HCT116 (cell line): Measurements from ENCODE around the gene FTO.

Experiments
- CEBPB ChIP-seq: IDR thresholded peaks from 2 replicates; pipeline ENCODE4 v1.6.1; 2012; ENCODE audit warnings: low read depth
- CTCF ChIP-seq, 3 experiments: fragments of 200-600 bp in 1 of 3; sonication (generic) in 1 of 3; IDR thresholded peaks in 2 of 3; conservative IDR thresholded peaks in 1 of 3; 2 replicates each; pipeline ENCODE4 v1.5.1; 2012 to 2017; ENCODE audit warnings: low read depth in 2 of 3, low read length in 2 of 3, antibody characterized with exemption in 1 of 3, borderline replicate concordance in 1 of 3, control low read depth in 1 of 3, mild to moderate bottlenecking in 1 of 3, mixed read lengths in 1 of 3, mixed run types in 1 of 3, moderate library complexity in 1 of 3; ENCODE audit not compliant: insufficient read depth in 1 of 3
- EZH2phosphoT487 ChIP-seq: fragments of 200-600 bp; IDR thresholded peaks from 2 replicates; pipeline ENCODE4 v1.6.1; 2018; ENCODE audit warnings: antibody characterized with exemption, borderline replicate concordance
- MAX ChIP-seq: IDR thresholded peaks from 2 replicates; pipeline ENCODE4 v1.6.1; 2012
- POLR2A ChIP-seq: IDR thresholded peaks from 2 replicates; pipeline ENCODE4 v1.7.0; 2011; ENCODE audit warnings: borderline replicate concordance; ENCODE audit not compliant: insufficient read depth, insufficient read length; ENCODE audit errors: extremely low read depth
- POLR2AphosphoS5 ChIP-seq: IDR thresholded peaks from 2 replicates; pipeline ENCODE4 v1.6.1; 2011; ENCODE audit warnings: mild to moderate bottlenecking, low read depth, low read length, moderate library complexity
- SIN3A ChIP-seq: IDR thresholded peaks from 2 replicates; pipeline ENCODE4 v1.6.1; 2012; ENCODE audit warnings: low read depth
- SP1 ChIP-seq: IDR thresholded peaks from 2 replicates; pipeline ENCODE4 v1.6.1; 2012; ENCODE audit warnings: low read depth

DNA sequence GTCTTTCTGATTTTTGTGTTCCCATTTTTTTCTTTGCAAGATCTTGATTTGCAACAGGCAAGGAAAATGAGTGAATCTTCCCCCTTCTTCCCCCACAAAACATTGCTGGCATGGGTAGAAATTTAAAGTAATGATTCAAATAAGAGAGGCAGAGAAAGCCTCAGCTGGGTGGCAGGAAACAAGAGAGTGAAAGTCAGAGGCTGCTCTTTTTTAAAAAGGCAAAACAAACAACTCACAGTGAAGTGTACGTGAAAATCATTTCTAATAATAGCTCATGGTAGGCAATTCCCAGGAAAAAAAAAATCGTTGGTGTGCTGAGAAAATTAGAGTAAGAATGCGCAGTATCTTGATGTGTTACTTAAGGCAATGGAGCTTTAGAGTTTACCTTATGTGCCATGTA lies 229.5 kb downstream of the FTO start:
- no peak for TF ChIP-seq CEBPB
- no peak for TF ChIP-seq POLR2A
- no peak for TF ChIP-seq MAX
- no peak for TF ChIP-seq CTCF (IDR thresholded peaks at IDR 0.05 in 2 of 3, conservative IDR thresholded peaks at IDR 0.05 in 1 of 3; ENCODE audit: borderline replicate concordance in 1 of 3, insufficient read depth in 1 of 3, low read depth in 2 of 3, low read length in 2 of 3)
- TF ChIP-seq POLR2AphosphoS5: no peak
- no peak for TF ChIP-seq SP1
- TF ChIP-seq EZH2phosphoT487: no peak
- TF ChIP-seq SIN3A: no peak
